Liver (tissue), 9 donors: ENCODE measurements around the gene DSTN. TPM values are rescaled to one million over a fixed set of nuclear protein-coding genes. Genes with fewer than 3 reads are reported as not detected.

Experiments
- DNase-seq: peaks from one replicate; pipeline ENCODE4 v3.0.0-alpha.2; 2017; ENCODE audit warnings: low spot score
- H3K27ac ChIP-seq, 2 donors: one replicate each; pipeline ENCODE4 v1.7.0; 2013; ENCODE audit warnings: inconsistent platforms in 2 of 2, low read length in 2 of 2, control low read depth in 1 of 2, low read depth in 1 of 2, mild to moderate bottlenecking in 1 of 2
- H3K27me3 ChIP-seq, 4 donors: one replicate each; pipeline versions ENCODE4 v1.6.1 to v1.7.0; 2013; ENCODE audit warnings: low read length in 3 of 4, inconsistent platforms in 1 of 4, mild to moderate bottlenecking in 1 of 4, moderate library complexity in 1 of 4; ENCODE audit not compliant: control insufficient read depth in 4 of 4, insufficient read depth in 4 of 4
- H3K36me3 ChIP-seq, 4 donors: one replicate each; pipeline versions ENCODE4 v1.6.1 to v1.7.0; 2013; ENCODE audit warnings: low read length in 3 of 4, mild to moderate bottlenecking in 3 of 4, low read depth in 1 of 4, moderate library complexity in 1 of 4; ENCODE audit not compliant: control insufficient read depth in 4 of 4, insufficient read depth in 3 of 4
- H3K4me1 ChIP-seq, 4 donors: one replicate each; pipeline versions ENCODE4 v1.6.1 to v1.7.0; 2013; ENCODE audit warnings: low read length in 3 of 4, mild to moderate bottlenecking in 3 of 4, moderate library complexity in 1 of 4; ENCODE audit not compliant: control insufficient read depth in 4 of 4, insufficient read depth in 4 of 4
- H3K4me3 ChIP-seq, 3 donors: one replicate each; pipeline versions ENCODE4 v1.6.1 to v1.7.0; 2013; ENCODE audit warnings: low read length in 3 of 3, control low read depth in 1 of 3, low read depth in 1 of 3, mild to moderate bottlenecking in 1 of 3
- H3K9ac ChIP-seq, 2 donors: one replicate each; pipeline ENCODE4 v1.7.0; 2013; ENCODE audit warnings: low read length in 2 of 2, mild to moderate bottlenecking in 2 of 2, moderate library complexity in 2 of 2, control low read depth in 1 of 2, low read depth in 1 of 2
- H3K9me3 ChIP-seq, 4 donors: one replicate each; pipeline versions ENCODE4 v1.6.1 to v1.7.0; 2013; ENCODE audit warnings: low read length in 3 of 4; ENCODE audit not compliant: control insufficient read depth in 4 of 4
- EGR1 ChIP-seq, 2 donors: IDR thresholded peaks; 2 replicates each; pipeline ENCODE4 v1.6.1; 2016 to 2018; ENCODE audit warnings: antibody characterized with exemption in 2 of 2, low read depth in 2 of 2
- FOXA1 ChIP-seq: IDR thresholded peaks from 2 replicates; pipeline ENCODE4 v1.6.1; 2016; ENCODE audit warnings: antibody characterized with exemption
- GABPA ChIP-seq, 2 donors: IDR thresholded peaks in 1 of 2; conservative IDR thresholded peaks in 1 of 2; 2 replicates each; pipeline ENCODE4 v1.6.1; 2016; ENCODE audit warnings: antibody characterized with exemption in 2 of 2, mild to moderate bottlenecking in 1 of 2, moderate library complexity in 1 of 2
- HNF4A ChIP-seq, 2 donors: conservative IDR thresholded peaks; 2 replicates each; pipeline ENCODE4 v1.6.1; 2016; ENCODE audit warnings: antibody characterized with exemption in 2 of 2, mild to moderate bottlenecking in 2 of 2
- JUND ChIP-seq, 2 donors: IDR thresholded peaks; 2 replicates each; pipeline ENCODE4 v1.6.1; 2016; ENCODE audit warnings: antibody characterized with exemption in 2 of 2
- NR2F2 ChIP-seq: IDR thresholded peaks from 2 replicates; pipeline ENCODE4 v1.6.1; 2016; ENCODE audit warnings: antibody characterized with exemption
- RAD21 ChIP-seq, 2 donors: IDR thresholded peaks; 2 replicates each; pipeline ENCODE4 v1.6.1; 2016; ENCODE audit warnings: antibody characterized with exemption in 2 of 2, mild to moderate bottlenecking in 2 of 2
- SP1 ChIP-seq: IDR thresholded peaks from 2 replicates; pipeline ENCODE4 v1.6.1; 2018; ENCODE audit warnings: antibody characterized with exemption, mild to moderate bottlenecking
- TAF1 ChIP-seq: conservative IDR thresholded peaks from 2 replicates; pipeline ENCODE4 v1.6.1; 2016; ENCODE audit warnings: antibody characterized with exemption, mild to moderate bottlenecking
- YY1 ChIP-seq: IDR thresholded peaks from 2 replicates; pipeline ENCODE4 v1.6.1; 2016; ENCODE audit warnings: antibody characterized with exemption, mild to moderate bottlenecking
- WGBS: extraction: QIAGEN DNeasy Blood & Tissue Kit; methylation state at CpG from one replicate; pipeline ENCODE4 v1.1.7; 2013; 5-methylcytosine and 5-hydroxymethylcytosine counted together
- polyA plus RNA-seq, 2 donors: library from polyadenylated mRNA; stranded (reverse) in 1 of 2; unstranded in 1 of 2; fragments of 200-250 nt in 1 of 2; fragments of >200 nt in 1 of 2; fragmentation: Nextera tagmentation in 1 of 2; extraction: Ambion mirVana in 1 of 2; gene quantifications; one replicate each; pipeline versions ENCODE4 v1.2.1 to v1.2.3, GENCODE V29; 2013 to 2015
- total RNA-seq, 2 donors: library from RNA; depleted of rRNA; stranded (reverse); fragments of >200 nt; gene quantifications; one replicate each; pipeline ENCODE4 v1.2.3, GENCODE V29; 2014
- TF ChIP-seq, protein P1 (sequence below): IDR thresholded peaks from 2 replicates; pipeline ENCODE4 v1.6.1; 2016; ENCODE audit warnings: antibody characterized with exemption, mild to moderate bottlenecking
- TF ChIP-seq, protein P2 (sequence below): IDR thresholded peaks from 2 replicates; pipeline ENCODE4 v1.6.1; 2016; ENCODE audit warnings: antibody characterized with exemption
- TF ChIP-seq, protein P3 (sequence below): IDR thresholded peaks from 2 replicates; pipeline ENCODE4 v1.6.1; 2016; ENCODE audit warnings: antibody characterized with exemption
- donor health status: healthy.
- donor health status: healthy.
- donor health status: healthy.
- donor health status: healthy.
- donor health status: healthy.

The DSTN gene
- total and polyA plus RNA-seq, 4 donors, result 39.9 to 137 (median 108) TPM

DNA sequence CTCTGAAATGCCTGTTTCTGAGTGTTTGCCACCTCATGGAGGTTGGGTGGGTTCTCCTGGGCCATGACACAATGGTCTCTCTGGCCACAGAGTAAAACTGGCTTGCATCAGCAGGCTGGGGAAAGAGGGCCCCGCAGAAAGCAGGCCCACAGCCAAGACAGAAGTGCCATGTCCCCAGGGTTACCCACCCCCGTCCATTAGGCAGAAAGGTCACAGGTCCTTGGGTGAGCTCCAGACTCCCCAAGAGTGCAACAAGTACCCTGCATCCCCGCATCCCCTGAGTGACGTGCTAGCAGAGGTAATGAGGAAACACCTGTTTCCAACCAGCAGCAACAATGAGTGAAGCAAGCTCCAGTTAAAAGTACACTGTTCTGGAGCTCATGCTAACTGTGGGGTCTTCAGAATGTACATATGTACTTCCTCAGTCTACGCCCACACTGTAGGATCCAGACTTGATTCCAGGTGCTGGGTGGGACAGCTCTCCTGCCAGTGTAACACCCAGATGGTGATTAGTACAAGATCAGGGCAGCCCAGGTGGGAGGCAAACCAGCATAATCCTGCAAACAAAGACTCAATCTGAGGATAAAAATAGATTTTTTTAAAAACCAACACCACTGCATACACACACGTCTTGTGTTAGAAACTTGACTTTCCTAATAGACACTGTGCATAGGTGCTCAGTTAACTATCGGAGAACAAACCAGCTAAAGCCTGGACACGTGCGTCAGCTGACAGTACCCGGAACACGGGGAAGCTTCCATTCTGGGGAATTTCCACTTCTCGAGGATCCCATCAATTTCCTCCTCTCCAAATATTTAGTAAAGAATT, 80.6 kb downstream of the DSTN start (continued):
- TF ChIP-seq, protein P1, sequence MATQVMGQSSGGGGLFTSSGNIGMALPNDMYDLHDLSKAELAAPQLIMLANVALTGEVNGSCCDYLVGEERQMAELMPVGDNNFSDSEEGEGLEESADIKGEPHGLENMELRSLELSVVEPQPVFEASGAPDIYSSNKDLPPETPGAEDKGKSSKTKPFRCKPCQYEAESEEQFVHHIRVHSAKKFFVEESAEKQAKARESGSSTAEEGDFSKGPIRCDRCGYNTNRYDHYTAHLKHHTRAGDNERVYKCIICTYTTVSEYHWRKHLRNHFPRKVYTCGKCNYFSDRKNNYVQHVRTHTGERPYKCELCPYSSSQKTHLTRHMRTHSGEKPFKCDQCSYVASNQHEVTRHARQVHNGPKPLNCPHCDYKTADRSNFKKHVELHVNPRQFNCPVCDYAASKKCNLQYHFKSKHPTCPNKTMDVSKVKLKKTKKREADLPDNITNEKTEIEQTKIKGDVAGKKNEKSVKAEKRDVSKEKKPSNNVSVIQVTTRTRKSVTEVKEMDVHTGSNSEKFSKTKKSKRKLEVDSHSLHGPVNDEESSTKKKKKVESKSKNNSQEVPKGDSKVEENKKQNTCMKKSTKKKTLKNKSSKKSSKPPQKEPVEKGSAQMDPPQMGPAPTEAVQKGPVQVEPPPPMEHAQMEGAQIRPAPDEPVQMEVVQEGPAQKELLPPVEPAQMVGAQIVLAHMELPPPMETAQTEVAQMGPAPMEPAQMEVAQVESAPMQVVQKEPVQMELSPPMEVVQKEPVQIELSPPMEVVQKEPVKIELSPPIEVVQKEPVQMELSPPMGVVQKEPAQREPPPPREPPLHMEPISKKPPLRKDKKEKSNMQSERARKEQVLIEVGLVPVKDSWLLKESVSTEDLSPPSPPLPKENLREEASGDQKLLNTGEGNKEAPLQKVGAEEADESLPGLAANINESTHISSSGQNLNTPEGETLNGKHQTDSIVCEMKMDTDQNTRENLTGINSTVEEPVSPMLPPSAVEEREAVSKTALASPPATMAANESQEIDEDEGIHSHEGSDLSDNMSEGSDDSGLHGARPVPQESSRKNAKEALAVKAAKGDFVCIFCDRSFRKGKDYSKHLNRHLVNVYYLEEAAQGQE, result no peak
- TF ChIP-seq TAF1, result no peak

DNA sequence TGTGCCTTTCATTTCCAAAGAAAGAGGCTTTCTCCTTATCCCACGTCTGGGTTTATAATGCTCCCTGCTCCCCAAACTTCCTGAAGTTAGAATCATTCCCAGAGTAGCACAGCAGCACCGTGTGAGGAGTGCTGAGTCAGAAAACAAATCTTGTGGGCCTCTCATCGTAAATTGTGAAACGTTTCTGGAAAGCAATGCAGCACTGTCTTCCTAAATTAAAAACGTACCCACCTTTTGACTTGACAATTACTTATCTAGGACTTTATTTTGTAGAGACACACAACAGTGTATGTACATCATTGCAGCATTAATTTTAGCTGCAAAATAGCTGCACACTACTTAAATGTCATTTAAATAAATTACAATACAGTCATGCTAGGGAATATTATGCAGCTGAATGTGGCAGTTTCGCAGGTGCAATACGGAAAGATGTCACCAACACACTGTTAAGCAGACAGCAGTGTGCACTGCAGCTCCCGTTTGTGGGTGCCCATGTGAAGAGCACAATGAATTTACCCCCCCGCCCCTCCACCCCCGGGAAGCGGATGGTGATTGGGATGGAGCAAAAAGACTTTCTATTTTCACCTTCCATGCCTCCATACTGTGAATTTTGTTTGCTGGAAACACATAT, 81.4 kb downstream of the DSTN start:
- peaks cover 28 to 74% (median 66%) of the 10 kb centered on the region in 4 donors for H3K4me1 ChIP-seq
- H3K9me3 ChIP-seq, result no peaks in the 10 kb centered on the region
- no peak for DNase-seq
- H3K4me3 ChIP-seq, result no peak overlapping the region
- 50% methylated on average over 11 of the region's 11 CpGs for WGBS
- H3K9ac ChIP-seq, result no peak overlapping the region
- no peaks in the 10 kb centered on the region for H3K27me3 ChIP-seq
- H3K27ac ChIP-seq, result peak overlapping the region in 1 of 2 donors; percentile 1
- TF ChIP-seq GABPA (IDR thresholded peaks at IDR 0.05 in 1 of 2, conservative IDR thresholded peaks at IDR 0.05 in 1 of 2) (no peak), SP1 (no peak), TAF1 (no peak), FOXA1 (no peak), YY1 (no peak), EGR1 (IDR thresholded peaks at IDR 0.05; ENCODE audit: low read depth in 2 of 2) (no peak), NR2F2 (no peak), HNF4A (conservative IDR thresholded peaks at IDR 0.05) (no peak), JUND (IDR thresholded peaks at IDR 0.05) (no peak)
- TF ChIP-seq, protein P2, sequence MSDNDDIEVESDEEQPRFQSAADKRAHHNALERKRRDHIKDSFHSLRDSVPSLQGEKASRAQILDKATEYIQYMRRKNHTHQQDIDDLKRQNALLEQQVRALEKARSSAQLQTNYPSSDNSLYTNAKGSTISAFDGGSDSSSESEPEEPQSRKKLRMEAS, result no peak
- TF ChIP-seq, protein P3, sequence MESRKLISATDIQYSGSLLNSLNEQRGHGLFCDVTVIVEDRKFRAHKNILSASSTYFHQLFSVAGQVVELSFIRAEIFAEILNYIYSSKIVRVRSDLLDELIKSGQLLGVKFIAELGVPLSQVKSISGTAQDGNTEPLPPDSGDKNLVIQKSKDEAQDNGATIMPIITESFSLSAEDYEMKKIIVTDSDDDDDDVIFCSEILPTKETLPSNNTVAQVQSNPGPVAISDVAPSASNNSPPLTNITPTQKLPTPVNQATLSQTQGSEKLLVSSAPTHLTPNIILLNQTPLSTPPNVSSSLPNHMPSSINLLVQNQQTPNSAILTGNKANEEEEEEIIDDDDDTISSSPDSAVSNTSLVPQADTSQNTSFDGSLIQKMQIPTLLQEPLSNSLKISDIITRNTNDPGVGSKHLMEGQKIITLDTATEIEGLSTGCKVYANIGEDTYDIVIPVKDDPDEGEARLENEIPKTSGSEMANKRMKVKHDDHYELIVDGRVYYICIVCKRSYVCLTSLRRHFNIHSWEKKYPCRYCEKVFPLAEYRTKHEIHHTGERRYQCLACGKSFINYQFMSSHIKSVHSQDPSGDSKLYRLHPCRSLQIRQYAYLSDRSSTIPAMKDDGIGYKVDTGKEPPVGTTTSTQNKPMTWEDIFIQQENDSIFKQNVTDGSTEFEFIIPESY, result no peak
- H3K36me3 ChIP-seq, result peaks cover 3 to 15% (median 10%) of the 10 kb centered on the region in 4 donors

DNA sequence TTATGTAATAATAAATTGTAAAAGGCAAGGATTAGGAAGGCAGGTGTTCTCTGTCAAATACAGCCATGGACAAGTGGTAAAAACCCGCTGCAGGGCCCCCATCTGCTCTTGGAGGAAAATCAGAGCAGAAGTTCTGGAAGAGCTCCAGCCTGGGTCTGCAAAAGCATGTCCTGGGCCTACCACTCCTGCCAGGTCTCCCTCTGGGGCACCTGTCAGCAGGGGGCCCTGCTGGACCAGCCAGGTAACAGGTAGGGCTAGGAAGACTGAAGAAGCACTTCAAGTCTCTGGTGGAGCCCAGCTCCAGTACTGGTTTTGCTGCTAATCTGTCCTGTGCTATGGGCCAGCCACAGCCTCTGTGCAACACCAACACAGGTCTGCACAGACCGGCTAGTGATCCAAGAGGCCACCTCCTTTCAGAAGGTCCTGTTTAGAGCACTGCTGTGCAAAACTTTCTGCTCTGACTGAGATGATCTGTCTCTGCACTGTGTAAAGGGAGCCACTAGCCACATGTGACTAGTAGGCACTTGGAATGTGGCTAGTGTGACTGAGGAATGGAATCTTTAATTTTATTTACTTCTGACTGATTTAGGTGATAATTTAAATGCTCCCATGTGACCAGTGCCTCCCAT, 82.0 kb downstream of the DSTN start:
- H3K4me3 ChIP-seq, result no peak overlapping the region
- TF ChIP-seq GABPA (IDR thresholded peaks at IDR 0.05 in 1 of 2, conservative IDR thresholded peaks at IDR 0.05 in 1 of 2) (no peak), HNF4A (conservative IDR thresholded peaks at IDR 0.05) (no peak), NR2F2 (no peak), JUND (IDR thresholded peaks at IDR 0.05) (no peak), RAD21 (IDR thresholded peaks at IDR 0.05) (no peak)
- TF ChIP-seq, protein P1, result no peak
- no peaks in the 10 kb centered on the region for H3K9me3 ChIP-seq
- H3K4me1 ChIP-seq, result peaks cover 23 to 68% (median 60%) of the 10 kb centered on the region in 4 donors
- peak overlapping the region in 1 of 2 donors; percentile 18 for H3K9ac ChIP-seq
- H3K27ac ChIP-seq, result no peak overlapping the region
- no peak for DNase-seq
- no peaks in the 10 kb centered on the region for H3K27me3 ChIP-seq
- WGBS, result 84% methylated on average over 2 of the region's 2 CpGs
- peaks cover 3 to 18% (median 14%) of the 10 kb centered on the region in 4 donors for H3K36me3 ChIP-seq
